ENCODE results near the gene PSME1.

Gene PSME1

DNA sequence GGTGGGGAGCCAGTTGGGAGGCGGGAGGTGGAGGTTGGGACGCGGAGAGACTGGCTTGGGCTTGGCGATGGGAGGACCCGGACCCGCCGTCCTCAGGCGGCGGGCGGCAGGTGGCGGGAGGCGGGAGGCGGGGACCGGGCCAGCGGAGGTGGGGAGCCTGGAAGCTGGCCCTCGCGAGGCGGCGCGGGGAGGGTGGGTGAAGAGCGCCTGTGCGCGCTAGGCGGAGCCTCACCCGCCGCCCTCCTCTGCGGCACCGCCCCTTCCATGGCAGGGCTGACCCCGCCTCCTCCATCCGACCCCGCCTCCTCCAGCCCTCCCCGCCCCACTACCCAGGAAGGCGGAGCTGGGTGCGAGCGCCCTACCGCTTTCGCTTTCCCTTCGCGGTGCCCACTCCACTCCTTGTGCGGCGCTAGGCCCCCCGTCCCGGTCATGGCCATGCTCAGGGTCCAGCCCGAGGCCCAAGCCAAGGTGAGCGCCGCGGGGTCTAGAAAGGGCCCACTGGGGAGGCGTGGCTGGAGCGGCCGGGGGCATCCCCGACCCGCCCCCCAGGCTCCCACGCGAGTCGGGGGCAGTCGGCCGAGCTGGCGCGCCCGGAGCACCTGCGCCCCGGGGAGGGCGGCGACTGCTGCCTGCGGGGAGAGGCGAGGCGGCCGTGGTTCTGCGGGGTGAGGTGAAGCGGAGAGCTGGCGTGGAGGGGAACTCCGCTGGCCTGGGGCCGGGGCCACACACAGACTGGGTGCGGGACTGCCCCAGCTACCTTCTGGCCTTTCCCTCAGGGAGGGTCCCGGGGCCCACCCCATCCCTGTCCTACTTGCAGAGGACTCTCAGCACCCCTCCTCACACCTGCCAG lies at the start of gene PSME1:
Gene PSME1 (plus strand): TSS at position 361 of the 850 bp plus-strand sequence. CDS start 69 bp downstream, at position 430.
- peak within 1 kb of the TSS; percentile 69 for H3K4me3 ChIP-seq (ENCODE audit: low read length)
- no peak for TF ChIP-seq ZNF274 (IDR thresholded peaks at IDR 0.05; ENCODE audit: low read depth, low read length)

DNA sequence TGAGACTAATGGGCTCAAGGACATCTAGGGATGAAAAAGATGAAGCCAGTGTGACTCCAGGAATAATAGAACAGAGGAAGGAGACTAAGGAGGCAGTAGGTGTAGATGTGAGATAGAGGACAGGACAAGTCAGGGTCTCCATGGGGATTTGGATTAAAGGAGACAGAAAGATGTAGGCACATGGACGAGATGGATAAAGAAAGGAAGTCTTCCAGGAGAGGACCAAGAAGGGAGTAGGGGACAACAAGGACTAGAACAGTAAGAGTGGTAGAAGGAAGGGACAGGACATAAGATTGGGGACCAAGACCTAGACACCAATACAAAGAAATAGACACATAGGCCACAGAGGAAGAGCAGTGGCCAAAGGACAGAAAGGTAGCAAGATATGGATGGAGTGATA lies 49.0 kb upstream of the PSME1 start:
- TF ChIP-seq ZNF274 (IDR thresholded peaks at IDR 0.05; ENCODE audit: low read depth, low read length): no peak
- no peak overlapping the region for H3K4me3 ChIP-seq (ENCODE audit: low read length)

DNA sequence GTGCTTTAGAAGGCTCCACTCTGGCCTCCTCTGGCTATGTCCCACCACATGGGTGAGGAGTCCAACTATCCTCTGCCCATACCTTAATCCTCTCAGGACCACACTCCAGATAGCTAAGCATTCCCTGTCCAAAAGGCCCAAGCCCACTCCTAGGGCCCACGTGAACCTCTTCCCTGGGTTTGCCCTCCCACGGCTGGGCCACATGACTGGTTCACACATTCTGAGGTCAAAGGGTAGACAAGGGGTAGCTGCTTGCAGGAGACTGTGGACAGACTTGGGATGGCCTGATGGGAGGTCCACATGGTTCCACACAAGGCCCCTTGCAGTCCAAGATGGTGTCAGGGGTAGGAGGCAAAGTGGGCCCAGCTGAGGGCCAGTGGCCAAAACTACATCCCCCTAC lies 47.9 kb upstream of the PSME1 start:
- no peak for TF ChIP-seq ZNF274 (IDR thresholded peaks at IDR 0.05; ENCODE audit: low read depth, low read length)
- H3K4me3 ChIP-seq (ENCODE audit: low read length): no peak overlapping the region

DNA sequence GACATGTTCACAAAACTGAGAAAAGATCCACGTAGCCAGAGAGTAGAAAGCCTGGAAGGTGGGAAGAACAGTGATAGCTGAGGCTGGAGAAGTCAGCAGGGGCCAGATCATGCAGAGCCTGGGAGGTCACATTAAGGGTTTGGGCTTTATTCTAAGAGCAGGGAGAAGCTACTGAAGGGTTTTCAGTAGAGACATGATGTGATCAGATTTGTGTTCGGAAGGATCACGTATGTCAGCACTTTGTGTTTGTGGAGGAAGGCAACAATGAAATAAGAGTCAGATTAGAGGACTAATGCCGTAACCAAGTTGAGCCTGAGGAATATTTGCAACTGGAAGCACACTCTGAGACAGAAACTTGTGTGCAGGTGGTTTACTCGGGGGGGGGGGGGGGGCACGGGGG lies 46.1 kb upstream of the PSME1 start:
- H3K4me3 ChIP-seq (ENCODE audit: low read length): no peak overlapping the region
- TF ChIP-seq ZNF274 (IDR thresholded peaks at IDR 0.05; ENCODE audit: low read depth, low read length): no peak

DNA sequence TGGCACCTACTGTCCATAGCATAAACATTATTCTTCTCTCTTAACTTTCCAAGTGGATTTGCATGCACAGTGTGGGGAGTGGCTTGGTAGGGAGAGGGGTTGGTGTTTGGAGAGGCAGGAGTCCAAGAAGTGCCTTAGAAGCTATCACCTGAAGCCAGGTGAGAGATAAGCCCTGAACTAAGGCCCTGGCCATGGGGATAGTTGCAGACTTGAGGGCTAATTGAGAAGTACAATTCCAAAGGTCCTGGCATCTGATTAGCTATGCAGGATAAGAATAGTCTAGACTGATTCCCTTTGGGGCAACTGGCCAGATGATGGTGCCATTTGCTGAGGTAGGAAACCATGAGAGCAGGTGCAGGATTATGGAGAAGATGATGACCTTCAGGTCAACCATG lies 43.9 kb upstream of the PSME1 start:
- TF ChIP-seq ZNF274 (IDR thresholded peaks at IDR 0.05; ENCODE audit: low read depth, low read length): no peak
- no peak overlapping the region for H3K4me3 ChIP-seq (ENCODE audit: low read length)

DNA sequence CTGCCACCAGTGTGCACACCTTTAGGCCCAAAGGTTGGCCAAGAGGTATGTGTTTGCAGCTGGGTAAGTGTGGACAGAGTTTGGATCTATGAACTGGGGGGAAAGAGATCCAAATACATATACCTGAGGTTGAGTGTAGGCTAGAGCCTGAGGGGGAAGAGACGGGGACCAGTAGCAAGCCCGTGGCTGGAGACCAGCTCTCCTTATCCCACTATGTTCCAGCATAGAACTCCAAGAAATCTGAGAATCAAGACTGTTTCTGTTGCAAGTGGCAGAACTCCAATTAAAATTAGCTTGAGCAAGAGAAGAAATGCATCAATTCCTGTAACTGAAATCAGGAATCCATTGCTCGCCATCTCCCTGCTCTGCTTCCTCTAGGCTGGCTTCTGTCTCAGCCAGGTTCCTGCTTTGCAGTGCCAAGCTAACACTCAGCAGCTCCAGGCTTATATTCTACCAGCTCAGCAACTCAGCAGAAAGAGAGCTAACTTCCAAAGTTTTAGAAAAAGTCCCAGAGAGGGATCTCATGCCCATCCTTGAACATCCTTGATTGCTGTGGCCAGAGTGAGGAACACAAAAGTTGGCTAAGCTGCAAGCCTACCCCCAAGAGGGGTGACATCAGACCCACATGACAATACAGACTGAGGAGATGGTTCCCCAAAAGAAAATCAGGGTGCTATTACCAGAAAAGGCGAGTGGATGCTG lies 43.3 kb upstream of the PSME1 start:
- H3K4me3 ChIP-seq (ENCODE audit: low read length): no peak overlapping the region
- TF ChIP-seq ZNF274 (IDR thresholded peaks at IDR 0.05; ENCODE audit: low read depth, low read length): no peak

DNA sequence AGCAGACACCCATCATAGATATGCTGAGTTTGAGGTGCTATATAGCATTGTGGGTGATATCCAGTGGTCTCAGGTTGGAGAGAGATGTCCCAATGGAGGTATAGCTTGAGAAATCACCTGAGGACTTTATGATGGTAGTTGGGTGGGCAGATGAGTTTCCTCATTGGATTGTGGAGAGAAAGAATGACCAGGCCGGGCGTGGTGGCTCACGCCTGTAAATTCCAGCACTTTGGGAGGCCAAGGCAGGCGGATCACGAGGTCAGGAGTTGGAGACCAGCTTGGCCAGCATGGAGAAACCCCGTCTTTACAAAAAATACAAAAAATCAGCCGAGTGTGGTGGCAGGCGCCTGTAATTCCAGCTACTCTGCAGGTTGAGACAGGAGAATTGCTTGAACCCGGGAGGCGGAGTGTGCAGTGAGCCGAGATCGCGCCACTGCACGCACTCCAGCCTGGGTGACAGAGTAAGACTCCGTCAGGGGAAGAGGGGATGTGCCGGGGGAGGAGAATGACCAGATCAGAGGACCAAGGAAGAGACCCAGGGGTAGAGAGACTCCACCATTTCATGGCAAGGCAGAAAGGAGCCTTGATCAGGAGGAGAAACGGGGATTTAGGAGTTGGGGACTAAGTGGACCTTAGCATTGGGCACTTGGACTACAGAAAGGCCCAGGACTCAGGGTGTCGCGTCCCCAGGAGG lies 42.6 kb upstream of the PSME1 start:
- TF ChIP-seq ZNF274 (IDR thresholded peaks at IDR 0.05; ENCODE audit: low read depth, low read length): no peak
- no peak overlapping the region; the same call in 1 of the 2 replicates for H3K4me3 ChIP-seq (ENCODE audit: low read length)

DNA sequence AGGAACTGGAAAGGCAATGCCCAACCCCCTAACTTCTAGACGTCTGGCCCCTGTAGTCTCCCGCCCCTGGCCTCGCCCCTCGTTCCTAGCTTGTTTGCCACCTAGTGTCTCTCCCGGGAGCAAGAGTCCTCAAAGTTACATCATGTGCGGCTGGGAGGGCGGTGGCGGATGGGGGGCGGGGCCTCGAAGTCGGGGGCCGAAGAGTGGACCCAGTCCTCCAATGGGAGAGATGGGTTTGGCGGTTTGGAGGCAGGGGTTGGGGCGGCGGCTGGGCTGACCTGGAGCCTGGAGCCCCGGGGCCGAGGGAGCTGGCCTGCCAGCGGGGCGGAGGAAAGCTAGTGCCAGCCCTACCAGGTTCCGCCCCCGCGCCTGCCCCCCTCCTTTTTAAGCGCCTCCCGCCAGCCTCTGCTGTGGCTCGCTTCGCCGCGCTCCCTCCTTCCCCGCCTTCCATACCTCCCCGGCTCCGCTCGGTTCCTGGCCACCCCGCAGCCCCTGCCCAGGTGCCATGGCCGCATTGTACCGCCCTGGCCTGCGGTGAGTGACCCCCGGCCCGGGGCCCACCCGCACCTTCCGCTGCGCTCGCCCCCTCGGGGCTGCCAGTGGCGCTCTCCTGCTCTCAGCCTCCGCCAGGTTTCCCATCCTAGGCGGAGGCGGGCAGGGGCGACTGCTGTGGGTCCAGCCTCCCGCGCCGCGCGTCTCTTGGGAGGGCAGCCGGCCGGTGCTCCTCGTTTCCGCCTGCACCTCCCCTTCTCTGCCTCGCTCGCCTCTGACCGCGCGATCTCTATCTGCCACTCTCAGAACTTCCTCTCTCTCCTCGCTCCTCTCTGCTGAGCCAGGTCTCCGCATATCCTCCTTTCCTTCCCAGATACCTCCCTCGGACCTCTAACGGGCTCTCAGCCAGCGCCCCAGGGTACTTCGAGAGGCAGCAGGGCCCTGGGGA lies 41.8 kb upstream of the PSME1 start, which contains the start of gene PCK2:
Gene PCK2 (plus strand): TSS at position 411 of the 940 bp plus-strand sequence. CDS start 95 bp downstream, at position 506.
- H3K4me3 ChIP-seq (ENCODE audit: low read length): peak within 1 kb of the TSS; percentile 87
- no peak for TF ChIP-seq ZNF274 (IDR thresholded peaks at IDR 0.05; ENCODE audit: low read depth, low read length)

DNA sequence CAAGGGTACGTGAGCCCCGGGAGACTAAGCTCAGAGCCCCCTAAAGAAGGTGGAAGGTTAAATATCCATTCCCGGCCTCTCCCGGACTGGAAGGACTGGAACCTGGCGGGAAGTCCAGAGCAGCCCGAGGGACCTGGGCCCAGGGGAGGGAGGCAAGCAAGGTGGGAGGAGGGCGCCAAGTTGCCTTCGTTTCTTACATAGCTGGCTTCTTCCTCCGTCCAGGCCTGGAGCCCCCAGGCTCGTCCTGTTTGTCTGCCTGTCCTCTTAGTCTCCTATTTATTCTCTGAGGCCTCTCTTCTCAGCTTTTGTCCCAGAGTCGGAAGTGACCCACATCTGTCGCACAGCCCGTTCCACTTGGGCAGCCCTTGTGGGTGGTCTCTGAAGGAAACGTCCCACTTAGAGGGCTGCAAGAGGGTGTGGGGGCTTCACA lies 41.1 kb upstream of the PSME1 start:
- no peak for TF ChIP-seq ZNF274 (IDR thresholded peaks at IDR 0.05; ENCODE audit: low read depth, low read length)
- peak overlapping the region; percentile 87 for H3K4me3 ChIP-seq (ENCODE audit: low read length)

DNA sequence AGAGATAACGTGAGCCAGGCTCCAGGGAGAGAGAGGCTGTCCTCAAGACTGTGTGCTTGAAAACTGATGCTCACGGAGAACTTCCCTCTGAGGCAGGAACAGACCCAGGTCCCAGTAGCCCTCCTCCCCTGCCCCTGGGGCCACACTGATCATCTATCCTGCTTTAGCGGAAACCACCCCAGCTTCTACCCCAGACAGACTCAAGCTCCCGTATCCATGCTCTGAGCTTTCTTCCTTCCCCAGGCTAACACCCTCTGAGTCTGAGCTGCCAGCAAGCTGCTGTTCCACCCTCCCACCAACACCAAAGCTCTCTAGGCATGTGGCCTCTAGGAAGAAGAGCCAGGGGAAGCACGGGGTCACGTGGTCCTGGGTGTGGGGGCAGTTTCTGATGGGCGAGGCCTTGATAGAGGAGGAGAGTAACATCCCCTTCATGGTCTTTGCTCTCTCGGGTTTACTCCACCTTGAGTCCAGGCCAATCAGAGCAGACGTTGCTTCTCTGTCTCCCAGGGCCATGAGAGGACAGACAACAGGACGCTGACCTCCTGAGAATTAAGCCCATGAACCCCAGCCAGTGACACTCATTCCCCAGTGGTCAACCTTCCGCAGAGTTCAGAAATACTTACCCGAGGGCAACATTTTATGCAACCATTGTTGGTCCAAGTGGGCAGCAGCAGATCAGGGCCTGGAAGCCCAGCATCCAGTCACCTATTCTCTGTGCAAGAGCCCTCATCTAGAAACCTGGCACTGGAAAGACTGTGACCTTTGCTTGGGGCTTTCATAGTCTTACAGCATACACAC lies 40.5 kb upstream of the PSME1 start:
- peak overlapping the region; percentile 87 for H3K4me3 ChIP-seq (ENCODE audit: low read length)
- TF ChIP-seq ZNF274 (IDR thresholded peaks at IDR 0.05; ENCODE audit: low read depth, low read length): no peak

DNA sequence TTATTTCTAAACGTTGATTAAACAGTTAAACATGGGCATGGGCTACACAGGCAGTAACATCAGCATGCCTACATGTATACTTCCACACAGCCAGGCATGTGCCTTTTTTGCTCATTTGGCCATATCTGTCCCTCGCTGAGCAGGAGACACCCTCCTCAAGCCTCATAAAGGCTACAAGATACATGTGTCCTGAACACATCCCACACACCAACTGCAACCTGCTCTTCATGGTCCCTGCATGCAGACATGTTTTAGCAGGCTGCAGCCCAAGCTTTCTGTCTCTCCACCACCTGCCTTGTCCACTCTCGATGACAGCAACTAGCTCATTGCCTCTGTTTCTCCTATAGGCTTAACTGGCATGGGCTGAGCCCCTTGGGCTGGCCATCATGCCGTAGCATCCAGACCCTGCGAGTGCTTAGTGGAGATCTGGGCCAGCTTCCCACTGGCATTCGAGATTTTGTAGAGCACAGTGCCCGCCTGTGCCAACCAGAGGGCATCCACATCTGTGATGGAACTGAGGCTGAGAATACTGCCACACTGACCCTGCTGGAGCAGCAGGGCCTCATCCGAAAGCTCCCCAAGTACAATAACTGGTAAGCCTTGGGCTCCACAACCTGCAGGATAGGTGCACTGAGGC lies 39.3 kb upstream of the PSME1 start:
- TF ChIP-seq ZNF274 (IDR thresholded peaks at IDR 0.05; ENCODE audit: low read depth, low read length): no peak
- H3K4me3 ChIP-seq (ENCODE audit: low read length): no peak overlapping the region

DNA sequence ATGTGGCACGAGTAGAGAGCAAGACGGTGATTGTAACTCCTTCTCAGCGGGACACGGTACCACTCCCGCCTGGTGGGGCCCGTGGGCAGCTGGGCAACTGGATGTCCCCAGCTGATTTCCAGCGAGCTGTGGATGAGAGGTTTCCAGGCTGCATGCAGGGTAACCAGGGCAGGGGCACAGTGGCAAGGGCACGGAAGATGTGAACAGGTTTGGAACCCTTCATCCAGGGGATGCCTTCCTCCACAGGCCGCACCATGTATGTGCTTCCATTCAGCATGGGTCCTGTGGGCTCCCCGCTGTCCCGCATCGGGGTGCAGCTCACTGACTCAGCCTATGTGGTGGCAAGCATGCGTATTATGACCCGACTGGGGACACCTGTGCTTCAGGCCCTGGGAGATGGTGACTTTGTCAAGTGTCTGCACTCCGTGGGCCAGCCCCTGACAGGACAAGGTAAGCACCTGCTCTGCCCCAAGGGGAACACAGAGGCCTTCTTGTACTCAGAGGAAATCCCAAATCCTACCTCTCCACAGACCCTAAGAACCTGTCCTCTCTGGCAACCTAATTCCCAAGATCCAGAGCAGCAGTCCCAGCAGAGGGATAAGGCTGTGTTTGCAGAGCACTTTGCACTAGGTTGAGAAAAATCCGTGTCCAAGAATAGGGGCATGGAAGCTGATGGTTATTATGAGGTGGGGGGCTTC lies 37.6 kb upstream of the PSME1 start:
- H3K4me3 ChIP-seq (ENCODE audit: low read length): no peak overlapping the region
- no peak for TF ChIP-seq ZNF274 (IDR thresholded peaks at IDR 0.05; ENCODE audit: low read depth, low read length)
